Osteocyte (in vitro differentiated cells): ENCODE results near the gene ORAI1. TPM values are rescaled to one million over a fixed set of nuclear protein-coding genes. Genes with fewer than 3 reads are reported as not detected.
"Not testable (repeated sequence)": the region's sequence is repeated elsewhere in the genome, so short reads cannot be mapped to it uniquely, and the experiment has no call there.

Experiments
- DNase-seq: peaks from one replicate; pipeline ENCODE4 v3.0.0; 2021; ENCODE audit warnings: mixed read lengths; ENCODE audit not compliant: unreplicated experiment; ENCODE audit errors: extremely low spot score
- H3K27ac Mint-ChIP-seq: one replicate; pipeline ENCODE4 v1.8.0; 2021; ENCODE audit warnings: mild to moderate bottlenecking, mixed read lengths; ENCODE audit not compliant: unreplicated experiment
- H3K27me3 Mint-ChIP-seq: one replicate; pipeline ENCODE4 v1.8.0; 2021; ENCODE audit warnings: mixed read lengths; ENCODE audit not compliant: unreplicated experiment
- H3K36me3 Mint-ChIP-seq: one replicate; pipeline ENCODE4 v1.8.0; 2021; ENCODE audit warnings: mixed read lengths; ENCODE audit not compliant: unreplicated experiment
- H3K4me1 Mint-ChIP-seq: one replicate; pipeline ENCODE4 v1.8.0; 2021; ENCODE audit warnings: mixed read lengths; ENCODE audit not compliant: unreplicated experiment
- H3K4me3 Mint-ChIP-seq: one replicate; pipeline ENCODE4 v1.8.0; 2021; ENCODE audit warnings: mild to moderate bottlenecking, moderate library complexity, mixed read lengths; ENCODE audit not compliant: unreplicated experiment
- H3K9me3 Mint-ChIP-seq: one replicate; pipeline ENCODE4 v1.8.0; 2021; ENCODE audit warnings: mixed read lengths; ENCODE audit not compliant: unreplicated experiment
- CTCF ChIP-seq: fragments of 200-600 bp; sonication (generic); IDR thresholded peaks from 2 replicates; pipeline ENCODE4 v1.5.0; 2021; ENCODE audit warnings: antibody characterized with exemption, mild to moderate bottlenecking, moderate library complexity
- total RNA-seq: library from RNA; stranded (reverse); gene quantifications from 2 replicates; pipeline ENCODE4 v1.2.1, GENCODE V29; 2021

Gene ORAI1
- total RNA-seq, 1 donor from 2014 or later = 9.1 TPM

GRCh38 chr12:121663610-121663929, 37.2 kb downstream of the ORAI1 start:
- no peaks in the 10 kb centered on the region for H3K27me3 Mint-ChIP-seq

GRCh38 chr12:121666829-121667228, 40.5 kb downstream of the ORAI1 start:
- H3K4me1 Mint-ChIP-seq, DNase-seq, H3K4me3 Mint-ChIP-seq, H3K36me3 Mint-ChIP-seq, H3K27me3 Mint-ChIP-seq, H3K27ac Mint-ChIP-seq, H3K9me3 Mint-ChIP-seq: not testable (repeated sequence)

More at GRCh38 chr12:121663610-121663929, 37.2 kb downstream of the ORAI1 start:
- no peak for DNase-seq
- H3K9me3 Mint-ChIP-seq = no peaks in the 10 kb centered on the region
- TF ChIP-seq CTCF = no peak
- H3K27ac Mint-ChIP-seq = no peak overlapping the region
- H3K36me3 Mint-ChIP-seq = no peaks in the 10 kb centered on the region
- peaks cover 5% of the 10 kb centered on the region for H3K4me1 Mint-ChIP-seq
- no peak overlapping the region for H3K4me3 Mint-ChIP-seq

GRCh38 chr12:121668750-121669520, 42.6 kb downstream of the ORAI1 start:
- Mint-ChIP-seq H3K4me3 (no peak overlapping the region), H3K27ac (no peak overlapping the region), H3K4me1 (peaks cover 13% of the 10 kb centered on the region), H3K9me3 (no peaks in the 10 kb centered on the region), H3K36me3 (no peaks in the 10 kb centered on the region), H3K27me3 (no peaks in the 10 kb centered on the region)
- TF ChIP-seq CTCF = peak; percentile 63
- no peak for DNase-seq

- H3K4me1 Mint-ChIP-seq = peaks cover 13% of the 10 kb centered on the region
- H3K27ac Mint-ChIP-seq = no peak within 1 kb of the TSS
- no peaks in the 10 kb centered on the region for H3K9me3 Mint-ChIP-seq
- H3K36me3 Mint-ChIP-seq = no peaks in the 10 kb centered on the region
- no peaks in the 10 kb centered on the region for H3K27me3 Mint-ChIP-seq
- no peak within 1 kb of the TSS for H3K4me3 Mint-ChIP-seq
- DNase-seq = no peak
- TF ChIP-seq CTCF = no peak
These were observed 43.2 kb downstream of the ORAI1 start, which contains the start of gene MORN3 for GRCh38 chr12:121669521-121669900. Gene MORN3 (minus strand): TSS chr12:121669654. CDS start chr12:121669483, 171 bp downstream.

- TF ChIP-seq CTCF = no peak
- Mint-ChIP-seq H3K9me3 (no peaks in the 10 kb centered on the region), H3K36me3 (no peaks in the 10 kb centered on the region), H3K4me1 (peaks cover 13% of the 10 kb centered on the region), H3K4me3 (peak overlapping the region; percentile 75), H3K27ac (peak overlapping the region; percentile 78), H3K27me3 (no peaks in the 10 kb centered on the region)
- DNase-seq = no peak
These were observed 46.7 kb downstream of the ORAI1 start for GRCh38 chr12:121673013-121673511.
